ENCODE results near the gene MT2A.

GRCh38 chr16:56580391-56581048 lies 27.9 kb upstream of the MT2A start:
- TF ChIP-seq CTCF (IDR thresholded peaks at IDR 0.05; ENCODE audit: insufficient read depth, low read depth, low read length) (no peak), EZH2 (IDR thresholded peaks at IDR 0.05; ENCODE audit: insufficient read depth, low read length) (no peak)

Data from astrocyte (in vitro differentiated cells and primary cell).